Neural progenitor cell (in vitro differentiated cells): ENCODE results near the gene INSR.

Experiments
- CTCF ChIP-seq: fragments of 200-600 bp; sonication (generic); IDR thresholded peaks from 2 replicates; pipeline ENCODE4 v1.5.1; 2017; ENCODE audit warnings: antibody characterized with exemption, mild to moderate bottlenecking
- EZH2 ChIP-seq: fragments of 200-600 bp; sonication (generic); IDR thresholded peaks from 2 replicates; pipeline ENCODE4 v1.6.1; 2017; ENCODE audit warnings: antibody characterized with exemption, mild to moderate bottlenecking, moderate library complexity

GRCh38 chr19:7272856-7273578 is 21.2 kb downstream of the INSR start:
- TF ChIP-seq CTCF (no peak), EZH2 (no peak)
